ENCODE measurements around the gene TMEM80.
"Not testable (repeated sequence)": the region's sequence is repeated elsewhere in the genome, so short reads cannot be mapped to it uniquely, and the experiment has no call there.

GRCh38 chr11:734541-734940, 38.9 kb downstream of the TMEM80 start:
- not testable (repeated sequence) for TF ChIP-seq CTCF, POLR2AphosphoS5 (IDR thresholded peaks at IDR 0.05)
